Measurements from ENCODE around the gene MYORG. TPM values are rescaled to one million over a fixed set of nuclear protein-coding genes. Genes with fewer than 3 reads are reported as not detected.

MYORG gene
- total and polyA plus RNA-seq, 9 donors = 0.60 to 7.8 (median 1.2) TPM

DNA sequence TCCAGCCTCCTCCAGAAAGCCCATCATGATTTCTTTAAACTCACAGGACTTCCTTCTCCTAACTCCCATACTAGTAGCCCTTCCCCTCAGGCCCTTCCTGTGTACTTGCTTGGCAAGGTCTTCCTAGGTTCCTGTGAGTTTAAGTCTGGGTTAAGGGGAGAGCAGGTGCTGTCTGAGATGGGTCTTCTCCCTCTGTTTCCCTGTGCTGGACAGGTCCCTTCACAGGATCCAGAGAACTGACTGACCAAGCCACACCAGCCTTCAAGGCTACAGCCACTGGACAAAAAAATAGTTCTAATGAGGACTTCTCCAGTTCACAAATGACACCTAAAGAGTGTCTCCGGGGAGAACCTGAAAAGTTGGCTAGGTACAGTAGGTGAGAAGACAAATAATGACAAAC lies 29.5 kb upstream of the MYORG start:
- no peaks in the 10 kb centered on the region for H3K36me3 ChIP-seq
- no peaks in the 10 kb centered on the region for H3K4me1 ChIP-seq (ENCODE audit: insufficient read depth)
- intact Hi-C loops (cut with DNase I) = loop anchor here in 3 of 4 donors (5.0 to 10.0 kb wide), 4 partner anchors 99 to 199 kb away; no protein-coding TSS in a partner anchor
- no peak overlapping the region for H3K4me3 ChIP-seq
- no peaks in the 10 kb centered on the region for H3K27me3 ChIP-seq
- DNase-seq = no peak
- no peaks in the 10 kb centered on the region for H3K9me3 ChIP-seq
- no peak overlapping the region for H3K27ac ChIP-seq
- 79 to 87% (median 85%) methylated on average over 1 of the region's 1 CpG for WGBS, 3 donors
- no peak for TF ChIP-seq POLR2A (IDR thresholded peaks at IDR 0.05)
- TF ChIP-seq, protein P1, sequence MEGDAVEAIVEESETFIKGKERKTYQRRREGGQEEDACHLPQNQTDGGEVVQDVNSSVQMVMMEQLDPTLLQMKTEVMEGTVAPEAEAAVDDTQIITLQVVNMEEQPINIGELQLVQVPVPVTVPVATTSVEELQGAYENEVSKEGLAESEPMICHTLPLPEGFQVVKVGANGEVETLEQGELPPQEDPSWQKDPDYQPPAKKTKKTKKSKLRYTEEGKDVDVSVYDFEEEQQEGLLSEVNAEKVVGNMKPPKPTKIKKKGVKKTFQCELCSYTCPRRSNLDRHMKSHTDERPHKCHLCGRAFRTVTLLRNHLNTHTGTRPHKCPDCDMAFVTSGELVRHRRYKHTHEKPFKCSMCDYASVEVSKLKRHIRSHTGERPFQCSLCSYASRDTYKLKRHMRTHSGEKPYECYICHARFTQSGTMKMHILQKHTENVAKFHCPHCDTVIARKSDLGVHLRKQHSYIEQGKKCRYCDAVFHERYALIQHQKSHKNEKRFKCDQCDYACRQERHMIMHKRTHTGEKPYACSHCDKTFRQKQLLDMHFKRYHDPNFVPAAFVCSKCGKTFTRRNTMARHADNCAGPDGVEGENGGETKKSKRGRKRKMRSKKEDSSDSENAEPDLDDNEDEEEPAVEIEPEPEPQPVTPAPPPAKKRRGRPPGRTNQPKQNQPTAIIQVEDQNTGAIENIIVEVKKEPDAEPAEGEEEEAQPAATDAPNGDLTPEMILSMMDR (IDR thresholded peaks at IDR 0.05) = no peak
- no peak for TF ChIP-seq EP300 (IDR thresholded peaks at IDR 0.05)

DNA sequence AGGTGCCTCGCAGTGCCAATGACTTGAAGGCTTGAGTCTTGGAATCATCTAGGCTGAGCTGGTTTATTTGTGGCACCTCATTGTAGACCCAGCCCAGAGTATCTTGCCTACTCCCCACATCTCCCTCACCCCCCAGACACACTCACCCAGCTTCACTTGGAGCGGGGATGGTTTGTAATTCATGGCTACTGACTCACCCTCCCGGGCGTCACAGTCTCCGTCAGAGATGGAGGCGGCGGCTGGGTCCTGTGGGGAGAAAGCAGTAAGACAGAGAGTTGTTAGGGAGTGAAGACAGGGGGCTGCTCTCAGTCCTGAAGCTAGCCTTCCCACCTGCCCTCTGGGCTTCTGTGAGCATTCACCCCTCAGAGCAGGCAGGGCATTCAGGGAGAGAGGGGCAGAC lies 29.0 kb upstream of the MYORG start:
- H3K4me1 ChIP-seq (ENCODE audit: insufficient read depth) = no peaks in the 10 kb centered on the region
- H3K27ac ChIP-seq = no peak overlapping the region
- no peaks in the 10 kb centered on the region for H3K36me3 ChIP-seq
- TF ChIP-seq POLR2A (IDR thresholded peaks at IDR 0.05) (no peak), EP300 (IDR thresholded peaks at IDR 0.05) (no peak)
- TF ChIP-seq, protein P1 (IDR thresholded peaks at IDR 0.05) = no peak
- H3K27me3 ChIP-seq = no peaks in the 10 kb centered on the region
- no peak overlapping the region for H3K4me3 ChIP-seq
- intact Hi-C loops (cut with DNase I) = loop anchor here in 3 of 4 donors (2.0 to 10.0 kb wide), 5 partner anchors 95 to 199 kb away; no protein-coding TSS in a partner anchor
- no peak for DNase-seq
- no peaks in the 10 kb centered on the region for H3K9me3 ChIP-seq
- 69 to 81% (median 81%) methylated on average over 7 of the region's 7 CpGs for WGBS, 3 donors

DNA sequence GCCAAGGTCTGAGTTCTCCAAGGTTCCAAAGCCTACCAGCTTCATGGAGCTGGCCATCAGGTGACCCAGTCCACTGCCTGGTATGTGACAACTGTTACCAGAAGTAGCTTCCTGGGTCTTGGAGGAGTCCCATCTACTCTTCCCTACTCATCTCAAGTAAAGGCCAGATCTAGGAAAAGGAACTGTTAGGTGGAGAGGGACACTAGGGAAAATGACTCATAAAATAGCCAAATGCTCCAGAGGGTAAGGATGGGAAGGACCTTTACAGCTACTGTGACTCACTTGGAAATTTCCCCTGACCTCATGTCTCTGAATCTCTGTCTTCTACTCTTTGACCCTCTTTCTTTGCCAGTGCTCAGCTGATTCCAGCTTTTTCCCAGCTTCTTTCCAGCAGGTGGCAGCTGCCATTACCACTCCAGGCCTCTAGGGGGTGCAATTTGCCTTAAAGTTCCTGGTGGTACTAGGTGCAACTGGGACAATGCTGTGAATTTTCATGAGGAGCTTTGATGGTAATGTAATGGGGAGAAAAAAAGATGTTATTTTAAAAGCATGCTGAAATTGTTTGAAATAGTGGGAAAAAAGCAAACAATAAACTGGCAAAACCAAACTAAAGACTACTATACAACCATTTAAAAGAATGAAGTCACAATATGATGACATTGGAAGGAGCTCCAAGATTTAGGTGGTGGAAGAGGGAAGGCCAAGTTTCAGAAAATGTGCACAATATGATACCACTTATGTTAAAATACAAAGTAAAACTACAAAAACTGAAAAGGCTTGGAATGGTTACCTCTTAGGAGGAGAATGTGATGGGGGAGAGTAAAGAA lies 27.1 kb upstream of the MYORG start:
- intact Hi-C loops (cut with DNase I) = loop anchor here (2.0 to 10.0 kb wide), 5 partner anchors 97 to 201 kb away; no protein-coding TSS in a partner anchor
- Histone ChIP-seq H3K9me3 (no peaks in the 10 kb centered on the region), H3K36me3 (no peaks in the 10 kb centered on the region), H3K4me1 (ENCODE audit: insufficient read depth) (no peaks in the 10 kb centered on the region), H3K27ac (no peak overlapping the region), H3K27me3 (no peaks in the 10 kb centered on the region), H3K4me3 (no peak overlapping the region)
- TF ChIP-seq, protein P1 (IDR thresholded peaks at IDR 0.05) = peak; percentile 66 to 88 (median 75)
- no peak for TF ChIP-seq EP300 (IDR thresholded peaks at IDR 0.05)
- DNase-seq = peak; percentile 51 to 77 (median 69)

DNA sequence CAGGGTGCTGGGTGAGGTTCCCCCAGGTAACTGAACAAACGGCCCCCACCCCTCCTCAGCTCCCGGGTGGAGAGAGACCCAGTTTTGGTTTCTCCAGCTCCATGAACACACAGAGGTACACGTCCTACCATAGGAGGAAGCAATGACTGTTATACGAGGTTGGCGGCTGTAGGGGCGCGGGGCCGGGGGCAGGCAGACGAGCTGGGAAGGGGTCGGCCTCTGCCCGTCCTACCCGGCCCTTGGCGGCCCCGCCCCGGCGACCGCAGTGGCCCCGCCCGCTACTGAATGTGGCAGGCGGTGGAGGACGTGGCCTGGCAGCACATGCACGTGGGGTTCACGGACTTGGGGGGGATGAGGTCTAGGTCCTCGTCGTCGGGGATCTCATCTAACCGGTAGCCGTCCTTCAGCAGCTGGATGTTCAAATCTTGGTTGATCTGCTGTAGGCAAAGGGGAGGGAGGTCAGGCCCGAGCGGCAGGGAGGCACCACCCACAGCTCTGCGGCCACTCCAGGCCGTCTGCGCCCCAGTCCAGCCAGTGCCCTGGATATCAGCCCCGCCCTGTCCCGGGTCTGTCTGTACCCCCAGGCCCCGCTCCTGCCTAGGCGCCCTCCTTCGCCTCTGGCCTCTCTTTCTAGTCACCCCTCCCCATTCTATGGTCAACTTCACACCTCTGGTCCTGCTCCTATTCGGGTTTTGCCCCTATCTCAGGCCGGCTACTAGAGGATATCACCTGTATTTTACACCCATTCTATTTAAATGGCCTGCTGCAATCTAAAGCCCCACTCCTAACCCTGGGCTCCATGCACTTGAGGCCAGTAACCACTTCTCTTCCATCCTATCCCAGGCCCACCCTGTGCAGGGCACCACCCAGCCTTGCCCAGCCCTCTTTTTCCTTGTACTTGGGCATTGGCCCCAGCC lies 24.2 kb upstream of the MYORG start:
- H3K27me3 ChIP-seq = no peaks in the 10 kb centered on the region
- H3K4me3 ChIP-seq = no peak overlapping the region
- no peaks in the 10 kb centered on the region for H3K36me3 ChIP-seq
- H3K4me1 ChIP-seq (ENCODE audit: insufficient read depth) = no peaks in the 10 kb centered on the region
- DNase-seq = no peak
- H3K9me3 ChIP-seq = no peaks in the 10 kb centered on the region
- TF ChIP-seq, protein P1 (IDR thresholded peaks at IDR 0.05) = no peak
- TF ChIP-seq POLR2A (IDR thresholded peaks at IDR 0.05) = no peak
- TF ChIP-seq EP300 (IDR thresholded peaks at IDR 0.05) = no peak
- no peak overlapping the region for H3K27ac ChIP-seq
- WGBS, 3 donors = 81 to 84% (median 83%) methylated on average over 40 of the region's 40 CpGs
- intact Hi-C loops (cut with DNase I) = loop anchor here in 3 of 4 donors (5.0 to 10.0 kb wide), 4 partner anchors 101 to 204 kb away; no protein-coding TSS in a partner anchor
